Measurements from ENCODE around the gene ALKBH4. TPM values are rescaled to one million over a fixed set of nuclear protein-coding genes. Genes with fewer than 3 reads are reported as not detected.

The ALKBH4 gene
- total and polyA plus RNA-seq, 2 of the 8 experiments (the other 6 are each of a cell fraction or from before 2014, with no cell fraction given), result 10.2 to 16.6 TPM

DNA sequence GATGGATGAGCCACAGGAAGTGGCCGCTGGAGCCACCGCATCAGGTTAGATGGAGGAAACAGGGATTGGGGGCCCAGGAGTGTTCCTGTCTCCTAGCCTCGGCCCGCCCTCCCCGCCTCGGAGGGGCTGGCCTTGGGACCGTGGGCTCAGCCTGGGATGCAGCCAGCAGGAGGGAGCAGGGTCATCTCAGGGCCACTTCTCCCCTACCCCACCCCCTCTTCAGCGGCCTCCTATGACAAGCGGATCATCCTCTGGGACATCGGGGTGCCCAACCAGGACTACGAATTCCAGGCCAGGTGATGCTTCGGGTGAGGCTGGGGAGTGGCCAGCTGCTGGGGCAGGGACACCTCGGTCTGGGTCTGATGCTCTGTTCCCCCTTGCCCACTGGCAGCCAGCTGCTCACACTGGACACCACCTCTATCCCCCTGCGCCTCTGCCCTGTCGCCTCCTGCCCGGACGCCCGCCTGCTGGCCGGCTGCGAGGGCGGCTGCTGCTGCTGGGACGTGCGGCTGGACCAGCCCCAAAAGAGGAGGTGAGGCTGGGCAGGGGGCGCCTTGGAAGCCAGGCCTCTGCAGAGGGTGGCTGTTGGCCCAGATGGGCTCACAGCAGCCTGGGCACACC is 4.8 kb upstream of the ALKBH4 start:
- DNase-seq (ENCODE audit: low read depth in 1 of 2, low spot score in 2 of 2) (no peak), FAIRE-seq (no peak)
- no peaks in the 10 kb centered on the region; the same call in 1 of the 2 replicates for H3K23me2 ChIP-seq (ENCODE audit: low read depth, low read length)
- H3K27ac ChIP-seq (ENCODE audit: low read depth, low read length), result no peak overlapping the region
- H3K14ac ChIP-seq (ENCODE audit: insufficient read length), result no peak overlapping the region
- ChIA-PET POLR2A (ENCODE audit: partially characterized antibody) (interaction anchor here (0.5 to 1.0 kb wide), 3 partner anchors 11 to 357 kb away, joined by 3 to 4 read pairs (median 3); no protein-coding TSS in a partner anchor), CTCF (ENCODE audit: partially characterized antibody) (interaction anchor here (0.6 to 1.5 kb wide), 2 partner anchors 57 to 857 kb away, joined by 3 read pairs; no protein-coding TSS in a partner anchor)
- no peak overlapping the region for H3K9ac ChIP-seq (replicated peaks in 1 of 4; ENCODE audit: extremely low read depth in 1 of 4, low read depth in 3 of 4, low read length in 3 of 4)
- H2BK12ac ChIP-seq (ENCODE audit: low read depth, low read length), result no peak overlapping the region
- no peak overlapping the region for H2AFZ ChIP-seq (ENCODE audit: low read length)
- no peaks in the 10 kb centered on the region for H3K79me1 ChIP-seq (ENCODE audit: low read depth, low read length)
- H3K79me2 ChIP-seq (ENCODE audit: control insufficient read depth in 1 of 2, insufficient read depth in 2 of 2, low read length in 2 of 2), result no peaks in the 10 kb centered on the region; a peak in 1 of 4 replicates
- no peak overlapping the region for H2AK5ac ChIP-seq (ENCODE audit: low read depth, low read length)
- no peak overlapping the region for H3K56ac ChIP-seq (replicated peaks; ENCODE audit: insufficient read length, low read depth, low read length)
- peaks cover 0 to 12% of the 10 kb centered on the region in 2 experiments for H4K20me1 ChIP-seq (replicated peaks in 1 of 2; ENCODE audit: control insufficient read depth in 1 of 2, insufficient read depth in 2 of 2, low read length in 2 of 2)
- H2BK15ac ChIP-seq (ENCODE audit: low read length), result no peak overlapping the region
- H4K8ac ChIP-seq (ENCODE audit: extremely low read depth, insufficient read depth, low read length), result no peak overlapping the region
- H3K4me3 ChIP-seq (ENCODE audit: extremely low read depth in 1 of 4, insufficient read depth in 2 of 4, low read depth in 3 of 4, low read length in 4 of 4), result no peak overlapping the region
- H3K23ac ChIP-seq (ENCODE audit: insufficient read length), result no peak overlapping the region
- no peak overlapping the region for H3K4me2 ChIP-seq (ENCODE audit: insufficient read depth in 1 of 2, low read depth in 2 of 2, low read length in 2 of 2)
- no peak overlapping the region for H4K5ac ChIP-seq (ENCODE audit: insufficient read length, low read depth, low read length)
- H3K4me1 ChIP-seq (replicated peaks in 1 of 4; ENCODE audit: control insufficient read depth in 3 of 4, insufficient read depth in 4 of 4, low read length in 3 of 4), result peaks cover 0 to 3% (median 0%) of the 10 kb centered on the region in 4 experiments; a peak in 2 of 7 replicates
- no peak overlapping the region for H2BK5ac ChIP-seq (ENCODE audit: low read depth, low read length)
- H3K27me3 ChIP-seq (replicated peaks in 1 of 4; ENCODE audit: control insufficient read depth in 3 of 4, extremely low read depth in 1 of 4, insufficient read depth in 3 of 4, low read length in 3 of 4), result no peaks in the 10 kb centered on the region; a peak in 1 of 7 replicates
- no peak overlapping the region for H2BK20ac ChIP-seq (ENCODE audit: low read length)
- H3K36me3 ChIP-seq (ENCODE audit: control insufficient read depth in 2 of 4, insufficient read depth in 4 of 4, low read length in 3 of 4), result peaks cover 2 to 14% (median 8%) of the 10 kb centered on the region in 4 experiments; a peak in 6 of 8 replicates
- H4K91ac ChIP-seq (replicated peaks; ENCODE audit: insufficient read length, low read length), result no peak overlapping the region
- H3K4ac ChIP-seq (replicated peaks; ENCODE audit: insufficient read length, low read depth, low read length), result no peak overlapping the region
- H2BK120ac ChIP-seq (replicated peaks; ENCODE audit: low read depth, low read length), result no peak overlapping the region
- no peaks in the 10 kb centered on the region for H3K9me3 ChIP-seq (ENCODE audit: insufficient read depth in 2 of 2, low read depth in 1 of 2, low read length in 1 of 2)
- 91% methylated on average over 24 of the region's 24 CpGs; no CpG with 5 or more reads in 1 of the 2 experiments for WGBS, 2 experiments (ENCODE audit: extremely low coverage in 1 of 2, insufficient coverage in 1 of 2, insufficient read length in 1 of 2, insufficient replicate concordance in 2 of 2, low coverage in 1 of 2, low lambda C conversion rate in 2 of 2, missing lambda C conversion rate in 1 of 2)
- H3K18ac ChIP-seq (ENCODE audit: extremely low read depth, low read length), result no peak overlapping the region
- TF ChIP-seq CBX5 (IDR thresholded peaks at IDR 0.05; ENCODE audit: low read depth, low read length) (no peak), E2F6 (IDR thresholded peaks at IDR 0.05) (no peak), TBP (IDR thresholded peaks at IDR 0.05; ENCODE audit: low read depth, low read length) (no peak), CTCF (IDR thresholded peaks at IDR 0.05; ENCODE audit: control extremely low read depth in 1 of 3, insufficient read depth in 1 of 3, low read depth in 1 of 3, low read length in 3 of 3) (no peak), HDAC2 (IDR thresholded peaks at IDR 0.05; ENCODE audit: borderline replicate concordance in 1 of 2, low read depth in 2 of 2, low read length in 2 of 2) (no peak), NANOG (IDR thresholded peaks at IDR 0.05; ENCODE audit: insufficient read depth, low read depth, low read length, poor library complexity, severe bottlenecking) (no peak), SP4 (IDR thresholded peaks at IDR 0.05; ENCODE audit: low read length) (no peak), CBX8 (IDR thresholded peaks at IDR 0.05; ENCODE audit: borderline replicate concordance, low read depth, low read length) (no peak), SUZ12 (IDR thresholded peaks at IDR 0.05; ENCODE audit: low read length) (no peak)
